HG03354 (cell line): Measurements from ENCODE around the gene PLPP7.

Experiments used
- ATAC-seq: cut with Tn5 transposase; IDR thresholded peaks from one replicate; pipeline ENCODE4 v1.9.1; 2021; ENCODE audit warnings: mild to moderate bottlenecking; ENCODE audit not compliant: unreplicated experiment, poor library complexity, severe bottlenecking

Gene PLPP7

DNA sequence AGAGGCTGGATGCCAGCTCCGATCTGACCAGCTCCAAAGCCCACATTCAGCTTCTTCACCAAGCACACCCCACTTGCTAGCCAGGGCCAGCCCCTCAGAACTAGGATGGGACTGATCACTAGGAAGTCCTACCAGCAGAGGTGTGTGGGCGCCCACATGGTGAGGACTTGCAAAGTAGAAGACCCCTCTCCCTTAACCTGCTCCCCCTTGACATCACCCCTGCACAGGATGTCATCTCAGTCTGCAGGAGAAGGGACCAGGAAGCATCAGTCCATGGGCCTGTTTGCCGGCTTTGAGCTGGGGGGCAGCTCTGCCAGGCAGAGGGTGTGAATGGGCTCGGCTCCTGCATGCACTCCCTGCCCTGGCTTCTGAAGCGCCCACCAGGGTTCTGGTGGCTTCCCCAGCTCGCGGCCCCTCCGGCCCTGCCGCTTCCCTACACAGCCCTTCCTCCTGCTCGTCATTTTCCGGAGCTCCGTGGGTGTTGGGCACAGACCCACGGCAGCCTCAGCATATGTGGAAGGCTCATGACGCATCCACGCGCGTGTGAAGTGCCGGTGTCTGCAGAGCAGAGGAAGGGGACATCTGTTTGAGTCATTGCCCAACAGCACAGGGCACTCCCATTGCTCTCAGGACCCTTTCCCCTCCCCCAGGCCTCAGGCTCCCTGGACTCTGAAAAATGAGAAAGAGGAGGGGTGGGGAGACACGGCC lies 9.5 kb upstream of the PLPP7 start:
- ATAC-seq: no peak

DNA sequence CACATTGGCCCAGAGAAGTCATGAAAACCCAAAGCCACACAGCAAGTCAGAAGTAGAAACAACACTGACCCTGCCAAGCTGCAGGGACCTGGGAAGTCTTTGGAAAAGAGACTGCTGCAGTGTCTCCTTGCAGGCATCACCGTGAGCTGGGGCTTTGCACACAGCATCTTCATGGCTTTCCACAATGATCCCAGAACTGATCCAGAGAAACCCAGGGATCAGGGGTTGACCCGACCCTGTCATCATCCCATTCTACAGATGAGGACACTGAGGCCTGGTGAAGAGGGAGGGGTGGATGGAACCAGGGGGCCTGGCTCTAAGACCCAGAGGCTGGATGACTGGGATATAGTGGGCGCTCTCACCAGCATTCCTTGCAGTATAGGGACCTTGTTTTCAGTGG lies 8.9 kb upstream of the PLPP7 start:
- ATAC-seq: no peak

DNA sequence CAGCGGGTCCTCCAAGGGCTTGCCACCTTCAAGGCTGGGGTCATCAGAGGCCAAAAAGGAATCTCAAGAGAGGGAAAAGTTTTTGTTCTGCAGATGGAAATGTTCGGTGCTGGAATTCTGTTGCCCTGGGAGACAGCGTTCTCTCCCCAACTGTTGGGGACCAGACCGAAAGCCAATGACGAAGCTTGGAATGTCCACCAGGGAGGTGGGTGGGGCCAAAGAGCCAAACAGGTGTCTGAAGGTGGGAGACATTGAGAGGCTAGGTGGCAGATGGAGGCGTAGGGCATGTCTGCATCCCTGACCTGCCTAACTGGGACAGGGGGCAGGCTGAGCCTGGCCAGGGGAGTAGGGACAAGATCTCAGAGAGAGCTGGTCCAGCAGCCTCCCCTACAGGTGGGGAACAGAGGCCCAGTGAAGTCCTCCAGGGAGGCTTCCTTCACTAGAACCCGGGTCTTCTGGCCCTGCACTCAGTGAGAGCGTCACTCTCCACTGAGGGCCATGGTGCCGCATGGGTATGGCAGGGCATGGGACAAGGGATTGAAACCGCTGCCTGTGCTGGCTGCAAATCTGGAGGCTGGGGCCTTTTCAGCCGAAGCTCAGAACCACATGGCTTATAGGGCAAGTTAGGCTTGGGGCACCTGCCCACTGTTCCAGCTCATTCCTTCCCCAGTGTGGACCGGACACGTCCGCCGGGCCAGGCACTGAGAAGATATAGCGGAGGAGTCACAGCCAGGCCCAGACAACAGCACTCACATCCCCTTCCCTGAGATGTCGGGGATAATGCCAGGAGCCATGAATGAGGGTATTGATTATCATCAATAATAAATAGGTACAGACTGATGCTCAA lies 8.2 kb upstream of the PLPP7 start:
- ATAC-seq: no peak

DNA sequence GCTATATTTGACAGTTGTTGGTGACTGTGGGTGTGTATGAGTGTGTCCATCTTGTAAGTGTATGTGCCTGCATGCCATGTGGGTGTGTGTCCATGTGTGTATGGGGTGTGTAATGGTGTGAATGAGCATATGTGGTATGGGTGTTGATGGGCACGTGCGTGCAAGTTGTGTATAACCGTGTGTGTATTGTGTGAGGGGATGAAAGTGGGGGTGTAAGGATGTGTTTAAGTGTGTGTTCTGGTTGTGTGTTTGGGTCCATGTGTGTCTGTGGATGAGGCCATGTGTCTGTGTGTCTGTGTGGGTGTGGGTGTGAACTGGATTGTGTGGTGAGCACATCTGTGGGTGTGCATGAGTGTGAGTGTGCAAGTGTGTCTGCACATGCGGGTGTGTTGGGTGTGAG lies 7.3 kb upstream of the PLPP7 start:
- ATAC-seq: no peak

DNA sequence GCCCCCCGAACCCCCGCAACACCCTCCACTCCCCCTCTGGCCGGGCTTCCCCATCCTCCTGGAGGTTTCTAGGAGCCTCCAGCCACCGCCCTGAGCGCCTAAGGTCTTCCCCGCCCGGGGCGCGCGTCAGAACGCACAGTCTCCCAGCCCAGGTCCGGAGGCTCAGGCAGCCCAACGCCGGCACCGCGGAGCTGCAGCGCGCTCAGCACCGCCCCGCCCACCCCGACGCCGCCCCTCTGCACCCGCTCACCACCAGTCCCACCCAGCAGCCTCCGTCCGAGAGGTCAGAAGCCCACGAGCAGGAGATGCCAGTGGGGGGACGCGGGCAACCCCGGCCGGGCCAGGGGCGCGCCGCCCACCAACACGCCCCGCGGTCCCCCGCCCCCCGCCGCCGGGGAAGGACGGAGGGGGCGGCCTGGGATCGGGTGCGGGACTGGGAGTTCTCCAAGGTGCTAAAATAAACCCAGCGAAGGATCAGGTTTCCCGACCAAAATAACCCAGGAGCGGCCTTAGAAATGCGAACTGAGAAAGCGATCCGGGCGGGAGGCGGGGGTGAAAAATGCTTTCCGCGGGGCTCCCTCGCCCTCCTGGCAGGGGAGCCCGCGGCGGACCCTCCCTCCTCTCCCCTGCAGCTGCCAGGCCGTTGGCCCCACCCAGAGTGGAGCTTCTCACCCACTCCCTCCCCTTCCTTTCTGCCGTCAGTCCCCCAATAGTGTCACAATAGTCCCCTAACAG lies 6.7 kb upstream of the PLPP7 start:
- no peak for ATAC-seq

DNA sequence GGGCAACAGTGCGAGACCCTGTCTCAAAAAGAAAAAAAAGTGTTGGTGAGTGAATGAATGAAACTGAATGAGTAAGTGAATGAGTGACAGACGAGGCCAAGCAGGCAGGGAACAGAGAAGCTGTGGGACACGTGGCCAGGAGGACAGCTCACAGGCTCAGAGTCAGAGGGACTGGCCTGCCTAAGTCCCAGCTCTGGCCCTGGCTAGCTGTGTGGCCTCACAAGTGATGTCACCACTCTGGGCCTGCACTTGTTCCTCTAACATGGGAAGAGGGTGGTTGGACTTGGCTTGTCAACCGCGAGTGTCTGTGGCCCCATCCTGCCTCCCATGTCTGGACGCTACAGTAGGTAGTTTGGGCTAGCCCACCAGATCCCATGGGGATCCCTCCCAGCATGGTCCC lies 4.7 kb upstream of the PLPP7 start:
- ATAC-seq: no peak

DNA sequence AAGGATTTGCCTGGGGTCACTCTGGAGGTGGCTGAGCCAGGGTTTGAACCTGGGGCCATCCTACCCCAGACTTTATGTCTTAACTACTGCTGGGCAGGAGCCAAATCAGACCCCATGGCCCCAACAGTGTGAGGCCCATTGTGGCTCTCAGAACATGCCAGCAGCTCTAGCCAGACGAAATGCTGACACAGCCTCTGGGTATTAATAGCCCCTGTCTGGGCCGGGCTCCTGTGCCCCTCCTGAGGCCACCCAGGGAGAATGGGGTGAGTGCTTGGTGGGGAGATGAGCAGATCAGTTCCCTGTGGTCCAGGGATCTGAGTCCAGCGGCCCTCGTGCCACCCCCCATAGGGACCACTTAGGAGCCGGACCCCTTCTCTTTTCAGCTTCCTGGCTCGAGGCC lies 2.2 kb upstream of the PLPP7 start:
- no peak for ATAC-seq

DNA sequence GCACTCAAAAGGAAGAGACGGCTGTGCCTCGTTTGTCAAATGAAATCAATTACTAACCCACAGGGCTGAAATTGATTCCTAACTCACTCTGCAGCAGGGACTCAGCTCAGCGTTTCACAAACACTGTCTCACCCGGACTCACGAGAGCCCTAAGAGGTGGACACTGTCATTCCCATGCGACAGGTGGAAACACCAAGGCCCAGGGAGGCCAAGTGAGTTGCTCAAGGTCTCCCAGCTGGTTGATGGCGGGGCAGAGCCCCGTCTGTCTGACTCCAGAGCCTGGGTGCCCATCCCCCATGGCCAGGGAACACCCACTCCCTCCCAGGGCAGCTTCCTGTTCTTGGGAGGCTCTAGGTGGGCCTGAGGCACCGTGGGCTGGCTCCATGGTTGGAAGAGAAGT lies 1.3 kb upstream of the PLPP7 start:
- ATAC-seq: no peak

DNA sequence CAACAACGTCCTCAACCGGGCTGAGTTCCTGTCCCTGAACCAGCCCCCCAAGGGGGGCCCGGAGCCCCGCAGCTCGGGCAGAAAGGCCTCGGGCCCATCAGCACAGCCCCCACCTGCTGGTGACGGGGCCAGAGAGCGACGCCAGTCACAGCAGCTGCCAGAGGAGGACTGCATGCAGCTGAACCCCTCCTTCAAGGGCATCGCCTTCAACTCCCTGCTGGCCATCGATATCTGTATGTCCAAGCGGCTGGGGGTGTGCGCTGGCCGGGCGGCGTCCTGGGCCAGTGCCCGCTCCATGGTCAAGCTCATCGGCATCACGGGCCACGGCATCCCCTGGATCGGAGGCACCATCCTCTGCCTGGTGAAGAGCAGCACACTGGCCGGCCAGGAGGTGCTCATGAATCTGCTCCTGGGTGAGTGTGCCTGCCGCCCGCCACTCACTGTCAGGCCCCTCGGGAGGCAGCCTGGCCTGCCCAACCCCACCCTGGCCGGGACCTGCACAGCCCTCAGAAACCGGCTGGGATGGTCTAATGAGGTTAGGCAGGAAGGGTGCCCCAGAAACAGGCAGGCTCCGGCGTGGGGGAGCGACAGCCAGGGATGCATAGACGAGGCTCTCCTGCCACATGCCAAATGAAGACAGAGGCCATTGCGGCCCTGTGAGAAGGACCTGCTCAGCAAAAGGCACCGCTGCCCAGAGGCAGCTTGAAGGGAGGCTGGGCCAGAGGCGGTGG lies 678 bp downstream of the PLPP7 start:
- ATAC-seq: no peak

DNA sequence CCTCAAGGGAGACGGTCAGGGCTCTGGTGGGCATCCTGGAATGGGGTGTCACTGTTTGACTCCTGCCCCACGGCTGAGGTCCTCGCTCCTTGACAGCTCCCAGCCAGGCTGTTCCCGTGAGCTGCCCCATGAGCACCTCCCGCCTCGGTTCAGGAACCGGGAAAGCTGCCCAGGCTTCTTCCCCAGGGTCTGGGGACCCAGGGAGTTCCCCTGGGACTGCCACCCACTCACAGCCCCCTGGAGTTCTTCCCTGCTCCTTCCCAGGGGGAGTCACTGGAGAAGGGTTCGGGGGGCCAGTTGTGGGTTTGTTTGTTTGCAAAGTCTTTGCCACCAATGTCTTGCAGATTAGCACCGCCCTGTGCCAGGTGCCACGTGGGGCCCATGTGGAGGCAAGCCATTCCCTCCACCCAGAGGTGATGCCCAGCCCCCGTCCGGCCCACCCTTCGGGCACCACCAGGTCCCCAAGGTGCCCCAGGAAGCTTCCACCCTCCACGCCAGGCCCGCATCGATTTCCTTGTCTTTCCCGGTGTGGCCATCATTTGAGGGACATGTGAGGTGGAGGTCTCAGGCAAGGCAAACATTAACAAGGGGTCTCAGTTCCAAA lies 1.3 kb downstream of the PLPP7 start:
- ATAC-seq: no peak

DNA sequence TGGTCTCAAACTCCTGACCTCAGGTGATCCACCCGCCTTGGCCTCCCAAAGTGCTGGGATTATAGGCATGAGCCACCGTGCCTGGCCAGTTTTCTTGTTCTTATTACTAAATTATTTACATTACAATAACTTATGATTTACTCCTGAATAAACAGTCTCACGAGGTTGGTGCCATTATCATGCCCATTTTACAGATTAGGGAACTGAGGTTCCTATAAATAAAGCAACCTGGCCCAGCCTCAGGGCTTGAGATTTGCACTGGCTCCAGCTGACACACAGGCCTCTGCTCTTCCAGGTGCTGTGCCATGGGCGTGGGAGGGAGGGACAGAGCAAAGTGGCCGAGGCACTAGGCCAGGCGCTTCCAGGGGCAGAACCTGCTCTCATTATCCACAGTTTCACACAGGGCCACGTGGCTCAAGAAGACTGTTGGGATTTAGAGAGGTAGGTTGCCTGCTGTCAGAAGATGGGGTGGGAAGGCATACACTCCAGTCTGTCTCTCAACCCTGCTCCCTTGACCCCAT lies 2.3 kb downstream of the PLPP7 start:
- ATAC-seq: no peak

DNA sequence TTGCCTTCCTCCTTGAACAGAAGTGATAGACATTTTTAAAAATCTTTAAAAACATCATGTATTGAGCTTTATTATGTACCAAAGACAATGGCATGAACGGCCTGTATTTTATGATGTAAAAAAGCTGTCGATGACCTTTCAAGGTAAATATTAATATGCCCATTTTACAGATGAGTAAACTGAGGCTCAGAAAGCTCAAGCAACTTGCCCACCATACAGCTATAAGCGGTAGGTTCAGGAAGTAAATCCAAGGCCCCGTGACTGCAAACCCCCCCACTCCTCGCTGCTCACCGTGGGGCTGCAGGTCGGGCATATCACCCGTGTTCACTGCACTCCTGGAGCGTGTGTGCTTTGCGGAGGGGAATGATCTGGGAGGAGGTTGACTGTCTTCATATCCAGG lies 3.4 kb downstream of the PLPP7 start:
- ATAC-seq: no peak

DNA sequence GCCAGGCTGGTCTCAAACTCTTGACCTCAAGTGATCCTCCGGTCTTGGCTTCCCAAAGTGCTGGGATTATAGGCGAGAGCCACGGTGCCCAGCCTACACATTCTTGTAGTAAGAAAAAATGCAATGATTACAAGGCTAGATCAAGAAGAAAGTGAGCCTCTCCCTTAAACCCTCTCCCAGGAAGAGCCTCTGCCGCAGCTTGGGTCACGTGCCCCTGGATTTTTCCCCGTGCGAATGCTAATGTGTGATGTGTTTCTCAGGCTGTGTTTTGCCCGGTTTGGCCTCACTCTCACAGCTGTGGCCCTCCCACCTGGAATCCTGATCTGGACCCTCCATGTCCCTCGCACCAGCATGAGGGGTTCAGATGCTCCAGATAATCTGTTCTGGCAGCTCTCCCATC lies 6.9 kb downstream of the PLPP7 start:
- ATAC-seq: no peak

DNA sequence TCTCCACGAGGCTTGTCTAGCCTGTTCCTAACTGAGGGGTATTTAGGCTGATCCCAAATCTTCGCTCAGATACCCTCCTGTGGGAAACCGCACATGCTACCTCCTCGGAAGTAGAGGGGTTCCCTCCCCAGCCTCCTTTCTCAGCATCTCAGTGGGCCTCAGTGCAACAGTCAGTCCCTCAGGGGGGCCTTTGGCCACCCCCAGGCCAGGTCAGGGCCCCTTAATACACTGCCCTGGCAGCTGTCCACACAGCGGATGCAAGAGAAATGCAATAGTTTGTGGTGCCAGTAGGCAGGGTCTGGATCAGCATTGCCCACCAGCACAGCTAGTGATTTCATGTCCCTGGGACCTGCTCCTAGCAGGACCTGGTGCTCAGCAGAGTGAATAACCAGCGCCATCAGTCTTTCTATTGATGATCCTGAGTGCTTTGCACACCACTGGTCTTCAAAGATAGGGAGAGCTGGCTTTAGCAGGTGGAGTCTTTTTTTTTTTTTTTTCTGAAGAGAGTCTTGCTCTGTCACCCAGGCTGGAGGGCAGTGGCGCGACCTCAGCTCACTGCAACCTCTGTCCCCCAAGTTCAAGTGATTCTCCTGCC lies 7.5 kb downstream of the PLPP7 start:
- no peak for ATAC-seq

DNA sequence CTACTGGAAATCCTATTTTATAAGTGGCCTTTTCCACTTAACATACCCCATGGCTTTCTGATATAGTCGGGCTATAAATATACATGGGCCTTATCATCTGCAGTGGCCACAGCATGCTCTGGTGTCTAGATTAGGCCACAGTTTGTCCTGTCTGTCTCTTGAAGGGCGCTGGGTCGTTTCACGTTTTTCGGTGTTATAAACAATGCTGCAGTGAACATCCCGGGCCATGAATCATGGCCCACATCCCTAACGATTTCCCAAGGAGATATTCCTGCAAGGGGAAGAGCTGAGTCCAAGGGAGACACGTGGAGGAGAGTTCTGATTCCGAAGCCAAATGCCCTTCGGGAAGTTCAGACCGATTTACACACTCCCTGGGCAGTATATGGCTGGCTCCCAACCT lies 8.4 kb downstream of the PLPP7 start:
- ATAC-seq: no peak

DNA sequence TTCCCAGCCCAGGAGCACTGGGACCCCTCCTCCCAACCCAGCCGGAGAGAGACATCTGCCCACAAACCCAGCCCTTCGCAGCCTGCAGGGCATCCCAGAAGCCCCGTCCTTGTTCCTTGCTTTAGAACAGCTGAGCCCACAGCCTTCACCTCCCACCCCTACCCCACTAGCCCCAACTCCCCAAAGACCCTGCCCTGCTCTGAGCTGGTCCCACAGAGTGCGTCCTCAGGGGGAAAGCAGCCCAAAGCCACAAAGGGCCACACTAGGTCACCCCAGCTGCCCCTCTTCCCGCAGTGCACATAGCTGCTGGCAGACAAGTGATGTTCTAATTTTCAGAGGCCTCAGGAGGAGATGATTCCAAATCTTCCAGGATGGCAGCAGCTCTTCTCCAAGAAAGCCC lies 8.8 kb downstream of the PLPP7 start:
- no peak for ATAC-seq

DNA sequence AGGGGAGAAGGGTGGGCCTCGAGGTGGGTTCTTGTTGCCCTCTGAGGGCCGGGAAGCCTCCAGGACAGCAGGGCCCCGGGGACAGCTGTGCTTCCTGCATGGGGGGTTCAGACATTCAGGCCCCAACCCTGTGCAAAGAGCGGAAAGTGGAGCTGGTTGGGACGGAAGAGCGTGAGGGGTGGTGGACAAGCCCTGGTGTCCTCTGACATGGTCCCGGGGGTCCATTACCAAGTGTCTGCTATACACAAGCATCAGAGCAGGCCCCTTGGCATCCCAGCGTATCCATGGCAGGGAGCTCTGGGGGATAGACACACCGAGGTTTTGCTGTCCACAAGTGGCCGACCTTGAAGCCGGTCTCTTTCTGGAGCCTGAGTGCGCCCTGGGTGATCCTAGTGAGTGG lies 9.3 kb downstream of the PLPP7 start:
- ATAC-seq: no peak

DNA sequence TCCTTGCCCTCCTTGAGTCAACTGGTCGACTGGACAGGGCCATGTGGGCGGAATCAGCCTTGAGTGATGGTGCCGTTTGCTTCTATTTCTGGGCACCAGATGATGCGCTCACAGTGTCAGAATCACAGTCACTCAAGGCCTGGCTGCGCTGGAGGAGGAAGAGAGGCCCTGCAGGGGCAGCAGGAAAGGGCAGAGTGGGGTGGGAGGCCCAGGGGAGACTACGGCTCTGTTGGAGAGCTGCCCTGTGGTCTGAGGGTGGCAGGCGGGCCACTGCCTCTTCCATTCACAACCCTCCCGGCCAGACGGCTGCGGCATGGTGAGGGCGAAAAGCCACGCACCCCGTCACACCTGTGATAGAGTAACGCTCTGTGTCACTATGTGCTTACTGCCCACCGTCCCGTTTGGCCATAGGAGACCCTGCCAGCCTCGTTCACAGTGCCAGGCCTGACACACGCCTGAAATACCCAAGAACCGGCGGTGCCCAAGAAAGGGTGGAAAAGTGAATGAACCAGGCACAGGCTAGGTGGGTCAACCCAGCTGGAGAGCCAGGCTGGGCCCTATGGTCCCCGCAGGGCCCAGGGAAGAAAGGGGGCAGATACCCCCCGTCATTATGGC lies 9.9 kb downstream of the PLPP7 start:
- no peak for ATAC-seq

DNA sequence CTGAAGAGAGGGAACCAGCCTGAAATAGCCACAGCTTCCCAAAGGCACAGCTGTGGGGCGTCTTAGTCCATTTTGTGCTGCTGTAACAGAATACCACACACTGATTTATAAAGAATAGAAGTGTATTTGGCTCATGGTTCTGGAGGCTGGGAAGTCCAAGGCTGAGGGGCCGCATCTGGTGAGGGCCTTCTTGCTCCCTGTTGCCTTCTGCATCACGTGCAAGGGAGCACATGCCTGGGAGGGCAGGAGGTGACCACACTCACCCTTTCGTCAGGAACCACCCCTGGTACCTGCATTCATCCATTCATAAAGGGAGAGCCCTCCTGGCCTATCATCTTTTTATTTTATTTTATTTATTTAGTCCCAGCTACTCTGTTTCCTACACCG lies 10.4 kb downstream of the PLPP7 start:
- no peak for ATAC-seq
